K562 (cell line): ENCODE results near the gene NFKBIB. TPM values are rescaled to one million over a fixed set of nuclear protein-coding genes. Genes with fewer than 3 reads are reported as not detected.

Source experiments
- EP300 ChIP-seq: IDR thresholded peaks from 2 replicates; pipeline ENCODE4 v1.6.1; 2012; ENCODE audit warnings: low read length, improper control_type of control experiment
- EWSR1 ChIP-seq: fragments of 450-650 bp; IDR thresholded peaks from 2 replicates; pipeline ENCODE4 v1.6.1; 2018; ENCODE audit warnings: borderline replicate concordance, mild to moderate bottlenecking, low read depth, moderate library complexity; ENCODE audit not compliant: partially characterized antibody
- FOXJ3 ChIP-seq: sonication (generic); formaldehyde crosslinking; IDR thresholded peaks from 2 replicates; pipeline ENCODE4 v1.4.0; 2020; ENCODE audit warnings: mild to moderate bottlenecking, missing genetic modification reagents
- GABPB1 ChIP-seq: sonication (generic); formaldehyde crosslinking; IDR thresholded peaks from 2 replicates; pipeline ENCODE4 v1.8.0; 2022; ENCODE audit warnings: mild to moderate bottlenecking, missing genetic modification reagents
- KAT7 ChIP-seq: sonication (generic); formaldehyde crosslinking; IDR thresholded peaks from 2 replicates; pipeline ENCODE4 v1.8.0; 2022; ENCODE audit warnings: missing genetic modification reagents, mild to moderate bottlenecking, borderline replicate concordance
- KLF13 ChIP-seq: fragments of 450-650 bp; IDR thresholded peaks from 2 replicates; pipeline ENCODE4 v1.6.1; 2016; ENCODE audit warnings: missing genetic modification characterization, low read depth, mild to moderate bottlenecking, missing compliant biosample characterization, moderate library complexity, borderline replicate concordance
- MAFK ChIP-seq: IDR thresholded peaks from 2 replicates; pipeline ENCODE4 v1.6.1; 2011; ENCODE audit warnings: low read length, improper control_type of control experiment
- MTA1 ChIP-seq: fragments of 450-650 bp; IDR thresholded peaks from 2 replicates; pipeline ENCODE4 v1.6.1; 2017; ENCODE audit warnings: borderline replicate concordance
- MYC ChIP-seq, 2 experiments: fragments of 250-450 bp in 1 of 2; sonication (Bioruptor Pico) in 1 of 2; IDR thresholded peaks; 2 replicates each; pipeline versions ENCODE4 v1.5.1 to v1.6.1; 2012 to 2021; ENCODE audit warnings: low read depth in 2 of 2, borderline replicate concordance in 1 of 2, improper control_type of control experiment in 1 of 2, low read length in 1 of 2, mild to moderate bottlenecking in 1 of 2, moderate library complexity in 1 of 2
- NFE2L1 ChIP-seq: fragments of 450-650 bp; IDR thresholded peaks from 2 replicates; pipeline ENCODE4 v1.6.1; 2016; ENCODE audit warnings: missing genetic modification characterization, low read depth, mild to moderate bottlenecking, missing compliant biosample characterization, moderate library complexity, borderline replicate concordance
- NFRKB ChIP-seq: fragments of 450-650 bp; IDR thresholded peaks from 2 replicates; pipeline ENCODE4 v1.6.1; 2016; ENCODE audit warnings: low read depth
- NR2C2 ChIP-seq, 2 experiments: fragments of 200-800 bp in 1 of 2; sonication (Bioruptor generic) in 1 of 2; sonication (generic) in 1 of 2; formaldehyde crosslinking in 1 of 2; IDR thresholded peaks; 2 replicates each; pipeline versions ENCODE4 v1.6.1 to v1.8.0; 2016 to 2022; ENCODE audit warnings: mild to moderate bottlenecking in 1 of 2, missing compliant biosample characterization in 1 of 2, missing genetic modification characterization in 1 of 2, missing genetic modification reagents in 1 of 2
- PHF20 ChIP-seq: fragments of 450-650 bp; IDR thresholded peaks from 2 replicates; pipeline ENCODE4 v1.6.1; 2018; ENCODE audit not compliant: partially characterized antibody
- PPARD ChIP-seq: fragments of 250-450 bp; sonication (Bioruptor Pico); IDR thresholded peaks from 2 replicates; pipeline ENCODE4 v1.8.0; 2022; ENCODE audit warnings: inconsistent platforms, mild to moderate bottlenecking, moderate library complexity
- RBBP5 ChIP-seq: fragments of 200-600 bp; sonication (generic); IDR thresholded peaks from 2 replicates; pipeline ENCODE4 v1.6.1; 2012; ENCODE audit warnings: borderline replicate concordance, mild to moderate bottlenecking, low read length, control low read depth, inconsistent platforms; ENCODE audit not compliant: insufficient read depth, poor library complexity, severe bottlenecking
- SMARCB1 ChIP-seq: IDR thresholded peaks from 2 replicates; pipeline ENCODE4 v1.6.1; 2011; ENCODE audit warnings: improper control_type of control experiment, low read depth; ENCODE audit not compliant: insufficient read length
- SNIP1 ChIP-seq: fragments of 450-650 bp; IDR thresholded peaks from 2 replicates; pipeline ENCODE4 v1.7.1; 2017; ENCODE audit warnings: low read depth, mild to moderate bottlenecking
- SOX6 ChIP-seq: fragments of 450-650 bp; IDR thresholded peaks from 2 replicates; pipeline ENCODE4 v1.6.1; 2014; ENCODE audit warnings: mild to moderate bottlenecking
- STAT5A ChIP-seq: IDR thresholded peaks from 2 replicates; pipeline ENCODE4 v1.6.1; 2012; ENCODE audit warnings: low read length, inconsistent platforms, borderline replicate concordance
- TCF7L2 ChIP-seq: fragments of 150-350 bp; IDR thresholded peaks from 2 replicates; pipeline ENCODE4 v1.6.1; 2016; ENCODE audit warnings: low read depth, mild to moderate bottlenecking, low read length, moderate library complexity
- TEAD2 ChIP-seq: fragments of 450-650 bp; IDR thresholded peaks from 2 replicates; pipeline ENCODE4 v1.6.1; 2016; ENCODE audit warnings: missing genetic modification characterization, control low read depth, missing compliant biosample characterization
- ZFP36 ChIP-seq: fragments of 150-350 bp; IDR thresholded peaks from 2 replicates; pipeline ENCODE4 v1.6.1; 2018; ENCODE audit warnings: low read length, low read depth; ENCODE audit not compliant: partially characterized antibody
- ZNF133 ChIP-seq: fragments of 250-450 bp; sonication (Bioruptor Pico); IDR thresholded peaks from 2 replicates; pipeline ENCODE4 v1.4.0; 2020; ENCODE audit warnings: mild to moderate bottlenecking
- ZNF274 ChIP-seq: IDR thresholded peaks from 2 replicates; pipeline ENCODE4 v1.6.1; 2011; ENCODE audit warnings: low read depth, mild to moderate bottlenecking, low read length, moderate library complexity, borderline replicate concordance
- ZNF311 ChIP-seq: fragments of 250-450 bp; sonication (Bioruptor Pico); IDR thresholded peaks from 2 replicates; pipeline ENCODE4 v1.4.0; 2020; ENCODE audit warnings: mild to moderate bottlenecking, moderate library complexity
- ZNF551 ChIP-seq: fragments of 250-450 bp; sonication (Bioruptor Pico); IDR thresholded peaks from 2 replicates; pipeline ENCODE4 v1.5.0; 2021; ENCODE audit warnings: mild to moderate bottlenecking, moderate library complexity
- ZNF583 ChIP-seq: fragments of 250-450 bp; sonication (Bioruptor Pico); IDR thresholded peaks from 2 replicates; pipeline ENCODE4 v1.4.0; 2020
- ZNF584 ChIP-seq: fragments of 200-800 bp; sonication (Bioruptor generic); IDR thresholded peaks from 2 replicates; pipeline ENCODE4 v1.6.1; 2016; ENCODE audit warnings: low read depth, mild to moderate bottlenecking, missing genetic modification characterization, missing compliant biosample characterization
- ZNF764 ChIP-seq: fragments of 250-450 bp; sonication (Bioruptor Pico); IDR thresholded peaks from 2 replicates; pipeline ENCODE4 v1.4.0; 2020; ENCODE audit warnings: low read depth, mild to moderate bottlenecking, moderate library complexity
- polyA plus RNA-seq, 8 experiments: library from polyadenylated mRNA; depleted of rRNA in 4 of 8; stranded (reverse) in 5 of 8; unstranded in 3 of 8; fragments of >200 nt; fragmentation: Nextera tagmentation in 2 of 8; fragmentation: Illumina TruSeq in 1 of 8; extraction: Ambion mirVana in 2 of 8; extraction: Trizol in 1 of 8; gene quantifications; 2 replicates each; pipeline versions ENCODE4 v1.2.1 to v1.2.3, GENCODE V29; 2011 to 2014; ENCODE audit warnings: inconsistent platforms in 1 of 8, missing spikeins in 1 of 8
- total RNA-seq, 7 experiments: library from RNA; depleted of rRNA in 6 of 7; stranded (reverse); fragments of >200 nt in 6 of 7; fragmentation: Illumina TruSeq in 2 of 7; extraction: Trizol in 2 of 7; gene quantifications; 2 replicates each; pipeline versions ENCODE4 v1.2.1 to v1.2.3, GENCODE V29; 2011 to 2021; ENCODE audit warnings: low replicate concordance in 1 of 7
- TF ChIP-seq, protein P1 (sequence below): sonication (generic); formaldehyde crosslinking; IDR thresholded peaks from 2 replicates; pipeline ENCODE4 v1.8.1; 2022; ENCODE audit warnings: missing genetic modification reagents

Gene NFKBIB
- total and polyA plus RNA-seq, 9 of the 15 experiments (the other 6 are each of a cell fraction or from before 2014, with no cell fraction given), result 1.5 to 44.9 (median 10.4) TPM

DNA sequence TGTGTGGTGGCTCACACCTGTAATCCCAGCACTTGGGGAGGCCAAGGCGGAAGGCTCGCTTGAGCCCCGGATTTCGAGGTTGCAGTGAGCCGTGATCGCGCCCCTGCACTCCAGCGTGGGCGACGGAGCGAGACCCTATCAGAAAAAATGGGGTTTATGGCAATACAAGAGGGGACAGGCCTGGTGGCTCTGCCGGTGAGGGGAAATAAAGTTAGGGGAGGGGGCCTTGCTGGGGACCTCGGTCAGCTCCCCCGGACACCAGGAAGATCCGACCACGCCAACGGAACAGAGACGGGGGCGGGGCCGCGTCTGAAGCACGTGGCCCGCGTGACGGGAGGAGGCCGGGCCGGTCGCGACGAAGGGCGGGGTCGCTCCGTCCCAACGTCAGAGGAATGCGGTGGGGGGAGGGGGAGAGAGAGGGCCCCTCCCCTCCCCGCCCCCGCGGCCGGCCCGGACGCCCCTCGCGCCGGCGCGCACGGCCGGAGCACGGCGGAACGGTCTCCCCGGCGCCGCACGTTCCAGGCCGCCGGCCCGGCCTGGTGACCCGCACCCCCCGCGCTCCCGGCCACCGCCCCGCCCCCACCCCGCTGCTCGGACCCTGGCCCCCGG lies 48.0 kb upstream of the NFKBIB start (continued):
- peak; percentile 99 for TF ChIP-seq KLF13 (tag)
- peak; percentile 59; the same call in 1 of the 2 replicates for TF ChIP-seq TEAD2 (tag)
- no peak for TF ChIP-seq MAFK
- 0 out of 2 replicates have a peak, but pooled peaks have one; percentile 43 for TF ChIP-seq ZNF311 (CRISPR knock-in tag)
- TF ChIP-seq EP300, result peak; percentile 43; the same call in 1 of the 2 replicates
- TF ChIP-seq SOX6, result peak; percentile 48
- TF ChIP-seq, protein P1, sequence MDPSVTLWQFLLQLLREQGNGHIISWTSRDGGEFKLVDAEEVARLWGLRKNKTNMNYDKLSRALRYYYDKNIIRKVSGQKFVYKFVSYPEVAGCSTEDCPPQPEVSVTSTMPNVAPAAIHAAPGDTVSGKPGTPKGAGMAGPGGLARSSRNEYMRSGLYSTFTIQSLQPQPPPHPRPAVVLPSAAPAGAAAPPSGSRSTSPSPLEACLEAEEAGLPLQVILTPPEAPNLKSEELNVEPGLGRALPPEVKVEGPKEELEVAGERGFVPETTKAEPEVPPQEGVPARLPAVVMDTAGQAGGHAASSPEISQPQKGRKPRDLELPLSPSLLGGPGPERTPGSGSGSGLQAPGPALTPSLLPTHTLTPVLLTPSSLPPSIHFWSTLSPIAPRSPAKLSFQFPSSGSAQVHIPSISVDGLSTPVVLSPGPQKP, result no peak
- TF ChIP-seq GABPB1, result no peak
- TF ChIP-seq NFRKB, result peak; percentile 66; the same call in 1 of the 2 replicates
- no peak for TF ChIP-seq ZNF583 (CRISPR knock-in tag)
- TF ChIP-seq ZNF133 (CRISPR knock-in tag), result no peak
- TF ChIP-seq ZNF584 (CRISPR knock-in tag), result no peak
- no peak for TF ChIP-seq PPARD (CRISPR knock-in tag)
- TF ChIP-seq ZNF274, result no peak
- no peak for TF ChIP-seq STAT5A
- no peak for TF ChIP-seq TCF7L2
- no peak for TF ChIP-seq ZFP36
- TF ChIP-seq SNIP1, result no peak
- TF ChIP-seq EWSR1, result no peak
- TF ChIP-seq SMARCB1, result no peak
- no peak for TF ChIP-seq ZNF551 (CRISPR knock-in tag)
- TF ChIP-seq FOXJ3 (CRISPR knock-in tag), result no peak
- no peak for TF ChIP-seq KAT7 (CRISPR knock-in tag)
- TF ChIP-seq PHF20, result peak; percentile 38
- no peak for TF ChIP-seq ZNF764 (CRISPR knock-in tag)
- TF ChIP-seq RBBP5, result peak; percentile 6
- no peak for TF ChIP-seq NFE2L1 (tag)
- peak; percentile 46; the same call in 1 of the 2 replicates for TF ChIP-seq MTA1
- peak; percentile 98 for TF ChIP-seq MYC (IDR thresholded peaks at IDR 0.05; ENCODE audit: low read depth, low read length)
- TF ChIP-seq MYC (CRISPR knock-in tag; IDR thresholded peaks at IDR 0.05; ENCODE audit: borderline replicate concordance, low read depth), result no peak
- TF ChIP-seq NR2C2 (CRISPR knock-in tag; IDR thresholded peaks at IDR 0.05), result 0 out of 2 replicates have a peak, but pooled peaks have one; percentile 15
- no peak for TF ChIP-seq NR2C2 (tag; IDR thresholded peaks at IDR 0.05)
